ENCODE measurements around the gene CD96. TPM values are rescaled to one million over a fixed set of nuclear protein-coding genes. Genes with fewer than 3 reads are reported as not detected.

Gene CD96
- total RNA-seq, 1 donor from 2014 or later = 0.27 TPM

DNA sequence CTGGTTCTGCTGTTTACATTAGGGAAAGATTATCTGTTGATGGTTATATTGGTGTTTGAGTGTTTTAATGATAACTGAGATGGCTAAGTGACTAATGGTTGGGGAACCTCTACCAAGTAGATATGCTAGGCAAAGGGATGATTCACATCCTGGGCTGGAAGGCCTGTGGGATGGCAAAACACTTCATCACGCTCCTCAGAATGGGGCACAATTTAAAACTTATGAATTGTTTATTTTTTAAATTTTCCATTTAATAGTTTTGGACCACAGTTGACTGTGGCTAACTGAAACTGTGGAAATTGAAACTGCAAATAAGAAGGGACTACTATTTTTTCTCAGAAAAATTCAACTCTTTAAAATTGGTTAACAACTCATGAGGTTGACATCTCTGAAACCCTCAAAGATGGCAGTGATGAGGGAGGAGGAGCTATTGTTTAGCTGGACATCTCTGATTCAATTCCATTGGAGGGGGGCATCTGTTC, 153.7 kb downstream of the CD96 start:
- Mint-ChIP-seq H3K4me3 (no peak overlapping the region), H3K27ac (no peak overlapping the region), H3K36me3 (no peaks in the 10 kb centered on the region), H3K27me3 (ENCODE audit: low read depth) (no peaks in the 10 kb centered on the region), H3K9me3 (no peaks in the 10 kb centered on the region), H3K4me1 (peaks cover 24% of the 10 kb centered on the region)
- TF ChIP-seq, protein P1, sequence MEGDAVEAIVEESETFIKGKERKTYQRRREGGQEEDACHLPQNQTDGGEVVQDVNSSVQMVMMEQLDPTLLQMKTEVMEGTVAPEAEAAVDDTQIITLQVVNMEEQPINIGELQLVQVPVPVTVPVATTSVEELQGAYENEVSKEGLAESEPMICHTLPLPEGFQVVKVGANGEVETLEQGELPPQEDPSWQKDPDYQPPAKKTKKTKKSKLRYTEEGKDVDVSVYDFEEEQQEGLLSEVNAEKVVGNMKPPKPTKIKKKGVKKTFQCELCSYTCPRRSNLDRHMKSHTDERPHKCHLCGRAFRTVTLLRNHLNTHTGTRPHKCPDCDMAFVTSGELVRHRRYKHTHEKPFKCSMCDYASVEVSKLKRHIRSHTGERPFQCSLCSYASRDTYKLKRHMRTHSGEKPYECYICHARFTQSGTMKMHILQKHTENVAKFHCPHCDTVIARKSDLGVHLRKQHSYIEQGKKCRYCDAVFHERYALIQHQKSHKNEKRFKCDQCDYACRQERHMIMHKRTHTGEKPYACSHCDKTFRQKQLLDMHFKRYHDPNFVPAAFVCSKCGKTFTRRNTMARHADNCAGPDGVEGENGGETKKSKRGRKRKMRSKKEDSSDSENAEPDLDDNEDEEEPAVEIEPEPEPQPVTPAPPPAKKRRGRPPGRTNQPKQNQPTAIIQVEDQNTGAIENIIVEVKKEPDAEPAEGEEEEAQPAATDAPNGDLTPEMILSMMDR (IDR thresholded peaks at IDR 0.05; ENCODE audit: unreplicated experiment) = no peak
- DNase-seq (ENCODE audit: low spot score in 2 of 2, unreplicated experiment in 2 of 2) = no peak

DNA sequence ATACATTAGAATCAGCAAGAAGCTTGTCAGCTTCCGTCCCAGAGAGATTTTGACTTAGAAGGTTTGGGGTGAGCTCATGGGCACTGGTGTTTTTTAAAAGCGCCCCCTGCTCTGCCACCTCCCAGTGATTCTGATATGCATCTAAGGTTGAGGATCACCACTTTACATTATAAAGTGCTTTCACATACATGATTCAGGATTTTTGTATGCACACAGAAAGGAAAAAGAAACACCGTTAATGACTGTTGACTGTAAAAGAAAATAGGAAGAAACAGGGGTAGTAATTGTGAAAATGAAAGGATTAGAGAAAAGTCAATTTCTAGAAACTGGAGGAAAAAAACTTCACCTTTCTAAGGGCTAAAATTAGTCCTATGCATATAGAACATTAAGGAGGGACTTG, 158.1 kb downstream of the CD96 start:
- Mint-ChIP-seq H3K27me3 (ENCODE audit: low read depth) (no peaks in the 10 kb centered on the region), H3K36me3 (no peaks in the 10 kb centered on the region), H3K4me3 (no peak overlapping the region), H3K4me1 (no peaks in the 10 kb centered on the region), H3K27ac (no peak overlapping the region), H3K9me3 (no peaks in the 10 kb centered on the region)
- no peak for DNase-seq (ENCODE audit: low spot score in 2 of 2, unreplicated experiment in 2 of 2)
- TF ChIP-seq, protein P1 (IDR thresholded peaks at IDR 0.05; ENCODE audit: unreplicated experiment) = no peak

DNA sequence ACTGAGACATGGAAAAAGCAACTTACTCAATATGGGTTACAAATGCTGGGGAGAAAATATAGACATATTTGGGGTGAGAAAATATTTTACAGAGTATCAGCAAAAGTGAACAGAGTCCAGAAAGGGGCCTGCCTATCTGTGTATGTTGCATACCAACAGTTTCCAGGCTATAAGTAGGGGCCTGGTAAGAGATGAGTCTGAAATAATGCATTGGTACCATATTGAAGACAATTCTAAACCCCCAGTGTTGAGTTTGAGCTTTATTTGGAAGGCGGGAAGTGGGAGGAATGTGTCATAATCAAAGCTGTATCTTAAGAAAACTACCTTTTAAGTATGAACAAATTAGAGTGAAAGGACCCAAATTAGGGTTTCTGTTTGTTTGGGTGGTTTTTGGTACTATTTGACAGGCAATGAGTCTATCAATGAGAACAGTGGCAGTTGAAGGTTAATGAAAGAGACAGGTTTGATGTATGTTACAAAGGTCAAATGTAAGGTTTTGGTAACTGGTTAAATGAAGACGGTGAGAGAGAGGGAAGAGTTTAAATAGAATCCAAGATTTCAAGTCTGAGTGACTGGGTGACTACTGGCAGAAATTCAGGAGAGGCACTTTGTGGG, 159.4 kb downstream of the CD96 start:
- Mint-ChIP-seq H3K4me3 (no peak overlapping the region), H3K9me3 (no peaks in the 10 kb centered on the region), H3K36me3 (no peaks in the 10 kb centered on the region), H3K27ac (no peak overlapping the region), H3K4me1 (no peaks in the 10 kb centered on the region), H3K27me3 (ENCODE audit: low read depth) (no peaks in the 10 kb centered on the region)
- no peak for DNase-seq (ENCODE audit: low spot score in 2 of 2, unreplicated experiment in 2 of 2)
- TF ChIP-seq, protein P1 (IDR thresholded peaks at IDR 0.05; ENCODE audit: unreplicated experiment) = no peak

Other genes starting within 250 kb of the CD96 start
- gene ZBED2, start 53.1 kb downstream of the CD96 start, total RNA-seq = not detected in 3 replicates
- 3.9 to 4.7 TPM (median 4.0 TPM) in 3 replicates for gene PLCXD2, start 132.5 kb downstream of the CD96 start, total RNA-seq